H1 (cell line): ENCODE data around the gene RTP2. TPM values are rescaled to one million over a fixed set of nuclear protein-coding genes. Genes with fewer than 3 reads are reported as not detected.

Source experiments
- CTCF ChIA-PET: fragments of 300-600 bp; sonication (Branson Sonifier 250); formaldehyde crosslinking; loops from one replicate; lab custom pipeline; 2021; ENCODE audit not compliant: partially characterized antibody; lab: Charles Lee
- POLR2A ChIA-PET: fragments of 300-600 bp; sonication (Branson Sonifier 250); formaldehyde crosslinking; loops from one replicate; lab custom pipeline; 2021; ENCODE audit warnings: inconsistent platforms; ENCODE audit not compliant: partially characterized antibody; lab: Charles Lee
- DNase-seq, 2 experiments: peaks; one replicate each; pipeline versions ENCODE4 v3.0.0 to v3.0.0-alpha.2; 2010 to 2022; ENCODE audit warnings: low spot score in 2 of 2, low read depth in 1 of 2, mixed read lengths in 1 of 2
- FAIRE-seq: peaks from 2 replicates; lab custom pipeline; 2011; peaks lifted over from hg19 to GRCh38; lab: Jason Lieb, UNC
- H2AFZ ChIP-seq: 2 replicates; pipeline ENCODE4 v1.8.1; 2012; ENCODE audit warnings: low read length, inconsistent platforms
- H2AK5ac ChIP-seq: 2 replicates; pipeline ENCODE4 v1.6.1; 2013; ENCODE audit warnings: low read depth, low read length
- H2BK120ac ChIP-seq: replicated peaks from 2 replicates; pipeline ENCODE3; 2013; ENCODE audit warnings: low read depth, low read length, inconsistent platforms
- H2BK12ac ChIP-seq: 2 replicates; pipeline ENCODE4 v1.6.1; 2013; ENCODE audit warnings: low read depth, low read length
- H2BK15ac ChIP-seq: 2 replicates; pipeline ENCODE4 v1.6.1; 2013; ENCODE audit warnings: low read length
- H2BK20ac ChIP-seq: 2 replicates; pipeline ENCODE4 v1.6.1; 2013; ENCODE audit warnings: low read length
- H2BK5ac ChIP-seq: 2 replicates; pipeline ENCODE4 v1.6.1; 2013; ENCODE audit warnings: low read depth, low read length
- H3K14ac ChIP-seq: 2 replicates; pipeline ENCODE4 v1.6.1; 2013; ENCODE audit warnings: inconsistent platforms; ENCODE audit not compliant: insufficient read length
- H3K18ac ChIP-seq: 2 replicates; pipeline ENCODE4 v1.6.1; 2013; ENCODE audit warnings: low read length; ENCODE audit errors: extremely low read depth
- H3K23ac ChIP-seq: 2 replicates; pipeline ENCODE4 v1.6.1; 2013; ENCODE audit warnings: inconsistent platforms; ENCODE audit not compliant: insufficient read length
- H3K23me2 ChIP-seq: 2 replicates; pipeline ENCODE4 v1.6.1; 2013; ENCODE audit warnings: low read depth, low read length
- H3K27ac ChIP-seq: 2 replicates; pipeline ENCODE4 v1.6.1; 2011; ENCODE audit warnings: low read depth, low read length, inconsistent platforms
- H3K27me3 ChIP-seq, 4 experiments: replicated peaks in 1 of 4; 1 replicate in 1 of 4; 2 replicates in 3 of 4; pipeline versions ENCODE4 v1.6.1 to v1.8.1; 2011 to 2013; ENCODE audit warnings: low read length in 3 of 4, mild to moderate bottlenecking in 3 of 4, inconsistent platforms in 2 of 4, mixed read lengths in 2 of 4, moderate library complexity in 1 of 4; ENCODE audit not compliant: control insufficient read depth in 3 of 4, insufficient read depth in 3 of 4; ENCODE audit errors: extremely low read depth in 1 of 4
- H3K36me3 ChIP-seq, 4 experiments: 2 replicates each; pipeline versions ENCODE4 v1.6.1 to v1.8.1; 2011 to 2013; ENCODE audit warnings: mild to moderate bottlenecking in 4 of 4, low read length in 3 of 4, moderate library complexity in 2 of 4, control low read depth in 1 of 4, inconsistent platforms in 1 of 4; ENCODE audit not compliant: insufficient read depth in 4 of 4, control insufficient read depth in 2 of 4
- H3K4ac ChIP-seq: replicated peaks from 2 replicates; pipeline ENCODE3; 2013; ENCODE audit warnings: low read length, low read depth, mixed read lengths, inconsistent platforms; ENCODE audit not compliant: insufficient read length
- H3K4me1 ChIP-seq, 4 experiments: replicated peaks in 1 of 4; 1 replicate in 1 of 4; 2 replicates in 3 of 4; pipeline versions ENCODE4 v1.6.1 to v1.8.1; 2011 to 2013; ENCODE audit warnings: low read length in 3 of 4, inconsistent platforms in 2 of 4, mixed read lengths in 1 of 4; ENCODE audit not compliant: insufficient read depth in 4 of 4, control insufficient read depth in 3 of 4
- H3K4me2 ChIP-seq, 2 experiments: 2 replicates each; pipeline versions ENCODE4 v1.6.1 to v1.8.1; 2011 to 2013; ENCODE audit warnings: low read depth in 2 of 2, low read length in 2 of 2, control low read depth in 1 of 2, inconsistent platforms in 1 of 2, mild to moderate bottlenecking in 1 of 2; ENCODE audit not compliant: insufficient read depth in 1 of 2
- H3K4me3 ChIP-seq, 4 experiments: fragments of 200-600, 300-600 bp in 1 of 4; sonication (generic), shearing (Covaris generic), sonication (Bioruptor Twin) in 1 of 4; 2 replicates each; pipeline versions ENCODE4 v1.5.1 to v1.8.1; 2011 to 2016; ENCODE audit warnings: low read length in 4 of 4, low read depth in 3 of 4, control low read depth in 2 of 4, inconsistent platforms in 2 of 4, mild to moderate bottlenecking in 2 of 4, mixed read lengths in 1 of 4, moderate library complexity in 1 of 4; ENCODE audit not compliant: insufficient read depth in 2 of 4; ENCODE audit errors: extremely low read depth in 1 of 4
- H3K56ac ChIP-seq: replicated peaks from 2 replicates; pipeline ENCODE3; 2013; ENCODE audit warnings: low read depth, mild to moderate bottlenecking, mixed read lengths, low read length, inconsistent platforms; ENCODE audit not compliant: insufficient read length
- H3K79me1 ChIP-seq: 2 replicates; pipeline ENCODE4 v1.6.1; 2013; ENCODE audit warnings: low read depth, low read length, control low read depth
- H3K79me2 ChIP-seq, 2 experiments: 2 replicates each; pipeline versions ENCODE4 v1.6.1 to v1.8.1; 2012 to 2013; ENCODE audit warnings: low read length in 2 of 2, mild to moderate bottlenecking in 2 of 2, inconsistent platforms in 1 of 2; ENCODE audit not compliant: insufficient read depth in 2 of 2, control insufficient read depth in 1 of 2
- H3K9ac ChIP-seq, 4 experiments: replicated peaks in 1 of 4; 1 replicate in 1 of 4; 2 replicates in 3 of 4; pipeline versions ENCODE4 v1.6.1 to v1.8.1; 2011 to 2013; ENCODE audit warnings: low read depth in 3 of 4, low read length in 3 of 4, control low read depth in 2 of 4, mild to moderate bottlenecking in 2 of 4, moderate library complexity in 2 of 4, inconsistent platforms in 1 of 4; ENCODE audit errors: extremely low read depth in 1 of 4
- H3K9me3 ChIP-seq, 2 experiments: 2 replicates each; pipeline versions ENCODE4 v1.6.1 to v1.8.1; 2012 to 2013; ENCODE audit warnings: mild to moderate bottlenecking in 2 of 2, moderate library complexity in 2 of 2, control low read depth in 1 of 2, inconsistent platforms in 1 of 2, low read depth in 1 of 2, low read length in 1 of 2, mixed read lengths in 1 of 2; ENCODE audit not compliant: insufficient read depth in 2 of 2
- H4K20me1 ChIP-seq, 2 experiments: replicated peaks in 1 of 2; 2 replicates each; pipeline versions ENCODE3 to v1.8.1; 2011 to 2013; ENCODE audit warnings: inconsistent platforms in 2 of 2, low read length in 2 of 2, mild to moderate bottlenecking in 1 of 2; ENCODE audit not compliant: insufficient read depth in 2 of 2, control insufficient read depth in 1 of 2
- H4K5ac ChIP-seq: 2 replicates; pipeline ENCODE4 v1.6.1; 2013; ENCODE audit warnings: low read length, low read depth, mixed read lengths, inconsistent platforms; ENCODE audit not compliant: insufficient read length
- H4K8ac ChIP-seq: 2 replicates; pipeline ENCODE4 v1.8.0; 2013; ENCODE audit warnings: mild to moderate bottlenecking, moderate library complexity, low read length, inconsistent platforms; ENCODE audit not compliant: insufficient read depth; ENCODE audit errors: extremely low read depth
- H4K91ac ChIP-seq: replicated peaks from 2 replicates; pipeline ENCODE3; 2013; ENCODE audit warnings: low read length, mixed read lengths, inconsistent platforms; ENCODE audit not compliant: insufficient read length
- ASH2L ChIP-seq: fragments of 200-600, 300-600 bp; sonication (generic); IDR thresholded peaks from one replicate; pipeline ENCODE4 v1.7.1; 2017; ENCODE audit warnings: low read length
- ATF2 ChIP-seq: IDR thresholded peaks from 2 replicates; pipeline ENCODE4 v1.6.1; 2012; ENCODE audit warnings: low read length, inconsistent platforms
- CBX5 ChIP-seq: fragments of 300-800, 300-1000 bp; sonication (generic); IDR thresholded peaks from 2 replicates; pipeline ENCODE4 v1.7.1; 2016; ENCODE audit warnings: antibody characterized with exemption, low read length, low read depth
- HDAC6 ChIP-seq: IDR thresholded peaks from one replicate; pipeline ENCODE4 v1.7.1; 2012; ENCODE audit warnings: low read depth, mild to moderate bottlenecking, inconsistent platforms, low read length, moderate library complexity
- JUN ChIP-seq: IDR thresholded peaks from 2 replicates; pipeline ENCODE4 v1.6.1; 2011; ENCODE audit warnings: low read depth, mild to moderate bottlenecking, improper control_type of control experiment, low read length
- KDM5A ChIP-seq: fragments of 200-600 bp; IDR thresholded peaks from 2 replicates; pipeline ENCODE4 v1.7.1; 2012; ENCODE audit warnings: mild to moderate bottlenecking, low read length, inconsistent platforms, mixed read lengths
- NANOG ChIP-seq: IDR thresholded peaks from 2 replicates; pipeline ENCODE4 v1.6.1; 2011; ENCODE audit warnings: low read length, low read depth, mild to moderate bottlenecking, inconsistent platforms; ENCODE audit not compliant: insufficient read depth, poor library complexity, severe bottlenecking
- SIN3A ChIP-seq, 2 experiments: IDR thresholded peaks in 1 of 2; conservative IDR thresholded peaks in 1 of 2; 2 replicates each; pipeline ENCODE4 v1.6.1; 2011 to 2012; ENCODE audit warnings: low read length in 2 of 2, improper control_type of control experiment in 1 of 2, low read depth in 1 of 2, mild to moderate bottlenecking in 1 of 2
- SIRT6 ChIP-seq: IDR thresholded peaks from one replicate; pipeline ENCODE4 v1.7.1; 2012; ENCODE audit warnings: low read length, inconsistent platforms
- TBP ChIP-seq: IDR thresholded peaks from 2 replicates; pipeline ENCODE4 v1.6.1; 2011; ENCODE audit warnings: low read depth, low read length, improper control_type of control experiment
- YY1 ChIP-seq: IDR thresholded peaks from 2 replicates; pipeline ENCODE4 v1.6.1; 2011; ENCODE audit warnings: low read depth, mild to moderate bottlenecking, low read length
- ZNF274 ChIP-seq: IDR thresholded peaks from 2 replicates; pipeline ENCODE4 v1.7.0; 2012; ENCODE audit warnings: low read length, borderline replicate concordance; ENCODE audit errors: extremely low read depth
- WGBS, 2 experiments: shearing (Covaris generic) in 1 of 2; methylation state at CpG; one replicate each; pipeline versions ENCODE4 v1.1.6 to v1.1.7; 2013 to 2015; ENCODE audit warnings: low lambda C conversion rate in 2 of 2, mixed read lengths in 2 of 2, inconsistent platforms in 1 of 2, low coverage in 1 of 2, missing lambda C conversion rate in 1 of 2; ENCODE audit not compliant: insufficient replicate concordance in 2 of 2, insufficient coverage in 1 of 2, insufficient read length in 1 of 2; ENCODE audit errors: extremely low coverage in 1 of 2, missing lambda C conversion rate in 1 of 2; 5-methylcytosine and 5-hydroxymethylcytosine counted together
- polyA plus RNA-seq, 7 experiments: library from polyadenylated mRNA; depleted of rRNA in 3 of 7; stranded (reverse) in 5 of 7; unstranded in 2 of 7; fragments of >200 nt in 5 of 7; fragments of 200-250 nt in 2 of 7; gene quantifications; 1 replicate in 5 of 7; 2 replicates in 1 of 7; 4 replicates in 1 of 7; pipeline versions ENCODE4 v1.2.1 to v1.2.3, GENCODE V29; 2011 to 2013; ENCODE audit warnings: missing spikeins in 2 of 7, mixed read lengths in 2 of 7
- total RNA-seq: library from RNA; stranded (reverse); fragmentation: NEBNext Ultra II Directional; extraction: Animal tissue kit (Norgen Biotek cat#: 25700); gene quantifications from 2 replicates; pipeline ENCODE4 v1.2.1, GENCODE V29; 2021

Gene RTP2
- total and polyA plus RNA-seq, 2 of the 8 experiments (the other 6 are each of a cell fraction or from before 2014, with no cell fraction given), result not detected

- Histone ChIP-seq H2BK15ac (peak overlapping the region; percentile 61; the same call in 1 of the 2 replicates), H2AFZ (0 out of 2 replicates have a peak overlapping the region, but pooled peaks have one; percentile 63), H3K4me1 (peaks cover 0 to 19% (median 8%) of the 10 kb centered on the region in 4 experiments; a peak in 5 of 7 replicates), H3K27ac (no peak overlapping the region), H3K23ac (no peak overlapping the region), H3K4me2 (peak overlapping the region; percentile 90 to 94), H3K9ac (peak overlapping the region in 3 of 4 experiments; percentile 62 to 67 (median 65); a peak in 6 of 7 replicates), H3K79me1 (no peaks in the 10 kb centered on the region), H2BK5ac (0 out of 2 replicates have a peak overlapping the region, but pooled peaks have one; percentile 8), H3K79me2 (0 out of 4 replicates have a peak, but pooled peaks cover 0 to 5% of the 10 kb centered on the region in 2 experiments), H3K27me3 (peaks cover 0 to 16% (median 7%) of the 10 kb centered on the region in 4 experiments; a peak in 3 of 7 replicates), H3K4me3 (peak overlapping the region; percentile 53 to 89 (median 83)), H4K91ac (peak overlapping the region; percentile 25), H3K18ac (peak overlapping the region; percentile 79; the same call in 1 of the 2 replicates), H3K23me2 (peaks cover 27% of the 10 kb centered on the region), H2AK5ac (no peak overlapping the region), H3K9me3 (no peaks in the 10 kb centered on the region), H3K36me3 (peaks cover 0 to 4% (median 1%) of the 10 kb centered on the region in 4 experiments; a peak in 2 of 8 replicates), H2BK20ac (no peak overlapping the region), H4K20me1 (no peaks in the 10 kb centered on the region), H3K4ac (peak overlapping the region; percentile 48), H3K14ac (no peak overlapping the region), H2BK120ac (no peak overlapping the region), H3K56ac (no peak overlapping the region), H4K5ac (no peak overlapping the region), H2BK12ac (0 out of 2 replicates have a peak overlapping the region, but pooled peaks have one; percentile 12), H4K8ac (no peak overlapping the region)
- DNase-seq, result no peak
- FAIRE-seq, result no peak
- CTCF ChIA-PET, result interaction anchor here (0.6 to 6.4 kb wide), 30 partner anchors 9 to 1432 kb away, joined by 3 to 107 read pairs (median 4); no protein-coding TSS in a partner anchor
- POLR2A ChIA-PET, result interaction anchor here (1.5 to 3.3 kb wide), 7 partner anchors 9 to 1213 kb away, joined by 3 to 13 read pairs (median 6); no protein-coding TSS in a partner anchor
- WGBS, 2 experiments, result 2% methylated on average over 7 of the region's 7 CpGs; no CpG with 5 or more reads in 1 of the 2 experiments
- TF ChIP-seq NANOG (no peak), ASH2L (no peak), JUN (no peak), KDM5A (no peak), ATF2 (no peak), CBX5 (no peak), HDAC6 (no peak), TBP (no peak), ZNF274 (no peak), SIN3A (conservative IDR thresholded peaks at IDR 0.05 in 1 of 2, IDR thresholded peaks at IDR 0.05 in 1 of 2; ENCODE audit: low read depth in 1 of 2, low read length in 2 of 2) (no peak), SIRT6 (no peak), YY1 (no peak)
Observed at GRCh38 chr3:187738071-187738330, 35.6 kb upstream of the RTP2 start.
